Loucy (cell line): ENCODE results near the gene PSPN.

Experiments
- H2AFZ ChIP-seq: fragments of 200-600 bp; sonication (generic); 2 replicates; pipeline ENCODE4 v1.6.0; 2016; ENCODE audit warnings: antibody characterized with exemption, mild to moderate bottlenecking, low read length, moderate library complexity
- H3F3A ChIP-seq: fragments of 200-600 bp; 2 replicates; pipeline ENCODE4 v1.6.0; 2016; ENCODE audit warnings: antibody characterized with exemption, low read depth, mild to moderate bottlenecking
- H3K27me3 ChIP-seq: fragments of 200-600 bp; sonication (generic); 2 replicates; pipeline ENCODE4 v1.6.1; 2014; ENCODE audit warnings: low read length, mild to moderate bottlenecking; ENCODE audit not compliant: insufficient read depth, poor library complexity, severe bottlenecking
- H3K36me3 ChIP-seq: fragments of 200-600 bp; sonication (generic); 2 replicates; pipeline ENCODE4 v1.6.1; 2016; ENCODE audit warnings: low read length; ENCODE audit not compliant: insufficient read depth
- H3K4me1 ChIP-seq: fragments of 200-600 bp; sonication (generic); 2 replicates; pipeline ENCODE4 v1.5.1; 2014; ENCODE audit warnings: low read length, mild to moderate bottlenecking; ENCODE audit not compliant: insufficient read depth, poor library complexity, severe bottlenecking
- H3K4me2 ChIP-seq: fragments of 200-600 bp; sonication (generic); 2 replicates; pipeline ENCODE4 v1.6.0; 2014; ENCODE audit warnings: antibody characterized with exemption, low read length, low read depth, mild to moderate bottlenecking; ENCODE audit not compliant: poor library complexity, severe bottlenecking
- H3K4me3 ChIP-seq: fragments of 200-600 bp; sonication (generic); 2 replicates; pipeline ENCODE4 v1.5.1; 2014; ENCODE audit warnings: low read length, mild to moderate bottlenecking, mixed read lengths; ENCODE audit not compliant: poor library complexity, severe bottlenecking
- H3K79me2 ChIP-seq: fragments of 200-600 bp; sonication (generic); 2 replicates; pipeline ENCODE4 v1.6.1; 2014; ENCODE audit warnings: low read length; ENCODE audit not compliant: insufficient read depth
- H3K9ac ChIP-seq: fragments of 200-600 bp; sonication (generic); 2 replicates; pipeline ENCODE4 v1.6.0; 2014; ENCODE audit warnings: mild to moderate bottlenecking, low read depth, low read length, moderate library complexity; ENCODE audit not compliant: poor library complexity, severe bottlenecking
- H3K9me2 ChIP-seq: fragments of 200-600 bp; sonication (generic); replicated peaks from 2 replicates; pipeline ENCODE4 v1.6.1; 2016; ENCODE audit warnings: low read depth, low read length, mixed read lengths
- H3K9me3 ChIP-seq: fragments of 200-600 bp; sonication (generic); 2 replicates; pipeline ENCODE4 v1.6.1; 2014; ENCODE audit warnings: mild to moderate bottlenecking, antibody characterized with exemption, low read length, low read depth; ENCODE audit not compliant: insufficient read depth
- H4K20me1 ChIP-seq: fragments of 200-600 bp; sonication (generic); 2 replicates; pipeline ENCODE4 v1.6.0; 2014; ENCODE audit warnings: antibody characterized with exemption, low read length, mild to moderate bottlenecking; ENCODE audit not compliant: insufficient read depth, poor library complexity, severe bottlenecking
- CTCF ChIP-seq: fragments of 200-600 bp; sonication (generic); conservative IDR thresholded peaks from 2 replicates; pipeline ENCODE4 v1.5.1; 2014; ENCODE audit warnings: mild to moderate bottlenecking, antibody characterized with exemption, low read length
- EZH2phosphoT487 ChIP-seq: fragments of 200-600 bp; IDR thresholded peaks from 2 replicates; pipeline ENCODE4 v1.6.1; 2018; ENCODE audit warnings: antibody characterized with exemption, mild to moderate bottlenecking, moderate library complexity, borderline replicate concordance

Gene PSPN

GRCh38 chr19:6343462-6343861 lies 32.3 kb downstream of the PSPN start:
- H3K9ac ChIP-seq = no peak overlapping the region
- H3K4me1 ChIP-seq = no peaks in the 10 kb centered on the region
- no peaks in the 10 kb centered on the region for H3F3A ChIP-seq
- no peak overlapping the region for H2AFZ ChIP-seq
- no peaks in the 10 kb centered on the region for H4K20me1 ChIP-seq
- H3K4me3 ChIP-seq = no peak overlapping the region
- H3K36me3 ChIP-seq = no peaks in the 10 kb centered on the region
- H3K79me2 ChIP-seq = no peaks in the 10 kb centered on the region
- H3K9me2 ChIP-seq = no peaks in the 10 kb centered on the region
- no peak for TF ChIP-seq CTCF
- TF ChIP-seq EZH2phosphoT487 = no peak
- no peaks in the 10 kb centered on the region for H3K9me3 ChIP-seq
- no peaks in the 10 kb centered on the region for H3K27me3 ChIP-seq
- no peak overlapping the region for H3K4me2 ChIP-seq

- Histone ChIP-seq H3K36me3 (no peaks in the 10 kb centered on the region), H3K27me3 (no peaks in the 10 kb centered on the region), H3K9me2 (no peaks in the 10 kb centered on the region), H2AFZ (no peak overlapping the region), H3K79me2 (no peaks in the 10 kb centered on the region), H3K9me3 (no peaks in the 10 kb centered on the region), H3K4me3 (no peak overlapping the region), H3K9ac (no peak overlapping the region), H4K20me1 (no peaks in the 10 kb centered on the region), H3K4me1 (no peaks in the 10 kb centered on the region), H3F3A (no peaks in the 10 kb centered on the region), H3K4me2 (no peak overlapping the region)
- TF ChIP-seq EZH2phosphoT487 (no peak), CTCF (no peak)
These were observed 35.1 kb downstream of the PSPN start for GRCh38 chr19:6340493-6341201.

- no peaks in the 10 kb centered on the region for H3K79me2 ChIP-seq
- H3K9me3 ChIP-seq = no peaks in the 10 kb centered on the region
- no peaks in the 10 kb centered on the region for H3F3A ChIP-seq
- no peaks in the 10 kb centered on the region for H3K9me2 ChIP-seq
- H3K4me1 ChIP-seq = no peaks in the 10 kb centered on the region
- no peak overlapping the region for H3K9ac ChIP-seq
- no peaks in the 10 kb centered on the region for H3K36me3 ChIP-seq
- no peak overlapping the region for H2AFZ ChIP-seq
- TF ChIP-seq CTCF (no peak), EZH2phosphoT487 (no peak)
- H3K4me3 ChIP-seq = no peak overlapping the region
- H3K27me3 ChIP-seq = no peaks in the 10 kb centered on the region
- no peak overlapping the region for H3K4me2 ChIP-seq
- H4K20me1 ChIP-seq = no peaks in the 10 kb centered on the region
These were observed 41.0 kb downstream of the PSPN start for GRCh38 chr19:6334490-6335285.
